HG03103 (cell line): ENCODE results near the gene PSMD7.

Experiments used
- ATAC-seq: cut with Tn5 transposase; IDR thresholded peaks from one replicate; pipeline ENCODE4 v1.9.1; 2021; ENCODE audit warnings: low read depth; ENCODE audit not compliant: unreplicated experiment

Gene PSMD7

DNA sequence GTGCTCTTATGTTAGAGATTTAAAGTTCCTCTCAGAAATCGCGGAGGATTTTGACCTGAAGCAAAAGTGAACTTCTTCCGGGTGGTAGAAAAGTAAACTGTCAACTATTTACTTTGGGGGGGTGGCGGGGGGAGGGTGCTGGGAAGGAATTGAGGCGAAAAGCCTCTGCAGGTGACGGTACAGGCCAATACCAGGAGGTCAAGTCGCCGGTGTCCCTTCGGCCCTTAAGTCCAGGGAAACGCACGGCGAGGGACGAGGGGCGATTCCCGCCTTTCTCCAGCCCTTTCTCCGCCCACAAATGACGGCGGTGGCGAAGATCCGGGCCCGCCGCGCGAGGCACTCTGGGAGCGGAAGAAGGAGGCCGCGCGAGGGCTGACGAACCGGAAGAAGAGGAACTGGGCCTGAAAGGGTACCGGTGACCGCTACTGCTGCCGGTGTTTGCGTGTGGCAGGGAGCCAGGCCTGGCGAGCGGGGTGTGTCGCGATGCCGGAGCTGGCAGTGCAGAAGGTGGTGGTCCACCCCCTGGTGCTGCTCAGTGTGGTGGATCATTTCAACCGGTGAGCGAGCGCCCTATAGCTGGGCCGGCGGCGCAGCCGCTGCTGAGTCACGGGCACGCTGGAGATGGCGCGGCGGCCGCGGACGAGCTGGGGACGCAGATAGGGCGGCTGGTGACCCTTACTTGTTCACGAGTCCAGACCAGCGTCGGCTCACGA is at the start of gene PSMD7:
PSMD7 (plus strand) TSS at position 383 of the 713 bp plus-strand sequence; CDS start at position 484, 101 bp downstream.
- ATAC-seq, result peak; percentile 95

- ATAC-seq, result no peak
These were observed 47.4 kb upstream of the PSMD7 start for GRCh38 chr16:74249254-74249653.

- ATAC-seq, result no peak
These were observed 46.8 kb upstream of the PSMD7 start for GRCh38 chr16:74249846-74250245.

- no peak for ATAC-seq
These were observed 44.3 kb upstream of the PSMD7 start for GRCh38 chr16:74252329-74252728.

- no peak for ATAC-seq
These were observed 43.3 kb upstream of the PSMD7 start for GRCh38 chr16:74253161-74253938.

- ATAC-seq, result peak; percentile 83
These were observed 39.6 kb upstream of the PSMD7 start for GRCh38 chr16:74257061-74257460.

GRCh38 chr16:74261068-74261467 is 35.5 kb upstream of the PSMD7 start:
- no peak for ATAC-seq

DNA sequence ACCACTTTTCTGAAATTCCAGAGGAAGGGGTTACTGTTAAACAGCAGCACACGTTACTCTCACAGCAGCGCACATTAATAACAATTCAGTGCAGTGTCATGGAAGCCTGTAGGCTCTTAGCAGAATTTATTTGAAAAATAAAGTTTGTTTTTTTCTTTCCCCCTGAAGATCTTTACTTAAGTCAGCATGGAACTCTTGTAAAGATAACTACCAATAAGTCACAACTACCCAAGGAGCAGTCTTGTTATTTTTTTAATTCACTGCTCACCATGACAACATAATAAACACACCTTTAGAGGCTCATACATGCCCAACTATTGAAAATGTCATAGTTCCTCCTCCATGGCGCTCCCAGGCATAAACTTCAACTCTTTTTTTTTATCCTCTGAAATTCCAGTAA is 31.8 kb upstream of the PSMD7 start:
- no peak for ATAC-seq

DNA sequence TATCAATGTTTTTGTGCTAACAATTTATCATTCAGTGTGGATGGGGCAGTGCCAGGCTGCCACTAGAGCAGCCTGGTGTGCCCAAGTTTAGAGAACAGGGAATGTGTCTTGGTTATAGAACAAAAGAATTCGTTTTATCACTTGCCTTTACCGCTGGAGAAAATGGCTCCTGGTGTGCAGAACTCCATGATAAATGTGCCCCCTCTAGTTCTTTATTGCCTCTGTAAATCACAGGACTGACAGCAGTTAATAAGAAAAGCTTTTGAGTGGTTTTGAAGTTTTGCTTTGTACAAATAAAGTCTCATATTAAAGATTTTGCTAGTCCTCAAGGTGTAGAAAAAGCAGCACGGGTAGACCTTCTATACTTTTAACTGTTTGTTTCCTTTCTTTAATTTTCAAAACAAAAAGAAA is 28.2 kb upstream of the PSMD7 start:
- no peak for ATAC-seq

GRCh38 chr16:74271872-74272271 is 24.7 kb upstream of the PSMD7 start:
- ATAC-seq, result no peak

- no peak for ATAC-seq
These were observed 21.5 kb upstream of the PSMD7 start for GRCh38 chr16:74275031-74275636.

GRCh38 chr16:74275711-74276110 is 20.9 kb upstream of the PSMD7 start:
- ATAC-seq, result no peak

GRCh38 chr16:74277974-74278373 is 18.6 kb upstream of the PSMD7 start:
- ATAC-seq, result no peak

DNA sequence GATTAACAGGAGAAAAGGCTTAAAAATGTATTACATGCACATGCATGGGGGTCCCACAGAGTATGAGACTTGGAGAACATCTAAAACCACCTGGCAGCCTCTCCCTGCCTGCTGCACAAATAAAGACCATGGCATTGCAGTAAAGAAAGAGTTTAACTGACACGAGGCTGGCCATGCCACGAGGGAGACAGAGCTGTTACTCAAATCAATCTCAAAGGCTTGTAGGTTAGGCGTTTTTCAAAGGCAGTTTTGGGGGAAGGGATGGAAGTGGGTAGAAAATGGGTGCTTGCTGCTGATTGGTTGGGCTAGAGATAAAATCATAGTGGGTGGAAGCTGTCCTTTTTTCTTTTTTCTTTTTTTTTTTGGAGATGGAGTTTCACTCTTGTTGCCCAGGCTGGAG is 17.3 kb upstream of the PSMD7 start:
- ATAC-seq, result no peak

GRCh38 chr16:74279805-74280204 is 16.8 kb upstream of the PSMD7 start:
- no peak for ATAC-seq

DNA sequence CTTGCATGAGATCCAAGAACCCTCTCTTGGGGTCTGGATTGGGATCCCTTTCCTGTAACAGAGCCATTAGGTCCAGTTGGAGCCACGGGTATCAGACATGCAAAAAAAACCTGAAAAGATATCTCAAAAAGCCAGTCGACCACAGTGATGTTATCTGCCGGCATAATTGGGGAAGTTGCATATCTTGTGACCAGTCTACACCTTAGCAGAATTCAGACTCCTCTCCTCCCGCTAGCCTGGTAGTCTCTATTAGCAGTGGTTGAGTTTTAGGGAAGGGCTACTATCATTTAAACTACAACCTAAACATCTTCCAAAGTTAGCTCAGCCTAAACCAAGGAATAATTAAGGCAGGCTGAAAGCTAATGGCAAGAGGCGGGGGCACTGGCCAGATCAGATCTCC is 16.2 kb upstream of the PSMD7 start:
- no peak for ATAC-seq

DNA sequence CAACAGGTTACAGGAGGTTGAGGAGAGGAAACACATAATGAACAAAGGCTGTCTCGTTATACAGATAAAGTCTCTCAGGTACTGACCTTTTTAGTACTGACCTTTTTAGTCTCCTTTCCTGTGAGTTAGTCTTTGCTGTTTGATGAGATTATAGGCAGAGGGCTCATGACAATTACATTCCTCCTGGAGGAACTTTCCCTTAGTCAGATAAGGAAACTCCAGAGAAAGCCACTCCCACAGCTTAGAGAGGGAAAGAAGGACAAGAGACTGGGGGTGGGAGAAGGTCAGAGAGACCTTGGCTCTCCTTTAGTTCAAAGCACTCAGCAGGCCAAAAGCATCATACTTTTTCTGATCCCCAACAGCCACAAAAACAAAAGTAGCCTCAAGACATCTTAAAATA is 15.3 kb upstream of the PSMD7 start:
- ATAC-seq, result no peak

GRCh38 chr16:74283716-74284115 is 12.9 kb upstream of the PSMD7 start:
- ATAC-seq, result no peak

GRCh38 chr16:74288065-74288464 is 8.5 kb upstream of the PSMD7 start:
- no peak for ATAC-seq

DNA sequence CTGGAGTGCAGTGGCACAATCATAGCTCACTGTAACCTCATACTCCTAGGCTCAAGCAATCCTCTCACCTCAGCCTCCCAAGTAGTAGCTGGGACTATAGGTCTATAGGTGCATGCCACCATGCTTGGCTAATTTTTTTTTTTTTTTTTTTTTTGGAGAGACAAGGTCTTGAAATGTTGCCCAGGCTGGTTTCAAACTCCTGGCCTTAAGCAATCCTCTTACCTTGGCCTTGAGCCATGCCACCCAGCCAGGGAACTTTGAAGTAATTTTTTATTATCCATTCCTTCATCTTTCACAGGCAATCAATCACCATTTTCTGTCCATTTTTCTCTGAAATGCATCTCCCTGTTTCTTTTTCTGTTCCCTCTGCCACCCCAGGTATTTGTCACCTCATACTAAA is 6.3 kb upstream of the PSMD7 start:
- ATAC-seq, result no peak

DNA sequence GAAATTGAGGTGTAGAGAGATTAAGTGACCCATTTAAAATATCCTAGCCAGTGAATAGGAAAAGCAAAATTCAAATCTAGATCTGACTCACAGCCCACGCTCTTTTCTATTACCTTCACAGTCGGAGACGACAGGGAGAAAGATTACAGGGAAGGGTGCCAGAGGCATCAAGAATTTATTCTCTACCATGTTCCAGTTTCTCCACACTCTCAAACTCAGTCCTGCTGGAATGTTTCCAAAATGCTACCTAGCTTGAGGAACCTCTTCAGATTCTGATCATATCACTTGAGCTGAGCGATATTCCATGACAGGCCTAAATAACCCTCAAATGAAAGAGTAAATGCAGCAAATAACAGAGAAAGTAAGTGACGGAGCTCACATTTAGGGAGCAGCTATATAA is 5.4 kb upstream of the PSMD7 start:
- ATAC-seq, result no peak
